ENCODE measurements around the gene NBAS. TPM values are rescaled to one million over a fixed set of nuclear protein-coding genes. Genes with fewer than 3 reads are reported as not detected.

Gene NBAS
- polyA plus RNA-seq, 1 donor from 2014 or later: 31.9 TPM

GRCh38 chr2:15142069-15142689 is 419.0 kb downstream of the NBAS start:
- Histone ChIP-seq H3F3A (ENCODE audit: insufficient read depth, low read length, poor library complexity, severe bottlenecking) (no peaks in the 10 kb centered on the region), H3K27ac (ENCODE audit: low read length) (no peak overlapping the region), H3K9me2 (ENCODE audit: insufficient read depth, low read length) (no peaks in the 10 kb centered on the region), H3K9ac (ENCODE audit: low read length) (no peak overlapping the region), H2AFZ (ENCODE audit: low read depth, low read length) (no peak overlapping the region), H3K9me3 (ENCODE audit: low read length) (no peaks in the 10 kb centered on the region), H4K20me1 (ENCODE audit: insufficient read depth) (no peaks in the 10 kb centered on the region), H3K36me3 (ENCODE audit: insufficient read depth, low read length) (no peaks in the 10 kb centered on the region), H3K4me3 (ENCODE audit: low read length) (no peak overlapping the region), H3K27me3 (ENCODE audit: insufficient read depth, low read depth, low read length) (no peaks in the 10 kb centered on the region), H3K4me2 (ENCODE audit: low read length) (no peak overlapping the region), H3K79me2 (replicated peaks; ENCODE audit: insufficient read depth, low read length) (no peaks in the 10 kb centered on the region)
- no peak for TF ChIP-seq EP300 (conservative IDR thresholded peaks at IDR 0.05; ENCODE audit: poor library complexity, severe bottlenecking)
- no peak for TF ChIP-seq MXI1 (conservative IDR thresholded peaks at IDR 0.05; ENCODE audit: poor library complexity, severe bottlenecking)
- TF ChIP-seq CTCF (IDR thresholded peaks at IDR 0.05; ENCODE audit: poor library complexity, severe bottlenecking): no peak
- no peak for TF ChIP-seq SMC3 (conservative IDR thresholded peaks at IDR 0.05; ENCODE audit: poor library complexity)
- TF ChIP-seq RAD21 (conservative IDR thresholded peaks at IDR 0.05): no peak
- no peak for TF ChIP-seq TAF1 (IDR thresholded peaks at IDR 0.05; ENCODE audit: low read depth)
- TF ChIP-seq POLR2AphosphoS5 (IDR thresholded peaks at IDR 0.05): no peak
- no peak for TF ChIP-seq REST (IDR thresholded peaks at IDR 0.05; ENCODE audit: borderline replicate concordance)
- no peak for TF ChIP-seq EZH2 (IDR thresholded peaks at IDR 0.05; ENCODE audit: borderline replicate concordance, insufficient read depth, low read length, poor library complexity, severe bottlenecking)

- TF ChIP-seq RAD21 (conservative IDR thresholded peaks at IDR 0.05) (no peak), TAF1 (IDR thresholded peaks at IDR 0.05; ENCODE audit: low read depth) (no peak)
- Histone ChIP-seq H3K79me2 (replicated peaks; ENCODE audit: insufficient read depth, low read length) (no peaks in the 10 kb centered on the region), H3K9me3 (ENCODE audit: low read length) (no peaks in the 10 kb centered on the region), H3K36me3 (ENCODE audit: insufficient read depth, low read length) (no peaks in the 10 kb centered on the region), H3K4me3 (ENCODE audit: low read length) (no peak overlapping the region), H2AFZ (ENCODE audit: low read depth, low read length) (no peak overlapping the region), H3K9ac (ENCODE audit: low read length) (no peak overlapping the region), H3K4me2 (ENCODE audit: low read length) (no peak overlapping the region), H3K27ac (ENCODE audit: low read length) (no peak overlapping the region), H4K20me1 (ENCODE audit: insufficient read depth) (no peaks in the 10 kb centered on the region), H3K9me2 (ENCODE audit: insufficient read depth, low read length) (no peaks in the 10 kb centered on the region), H3K27me3 (ENCODE audit: insufficient read depth, low read depth, low read length) (no peaks in the 10 kb centered on the region), H3F3A (ENCODE audit: insufficient read depth, low read length, poor library complexity, severe bottlenecking) (no peaks in the 10 kb centered on the region)
Measured at GRCh38 chr2:15141211-15141610, 419.9 kb downstream of the NBAS start.

Data from neural cell (in vitro differentiated cells).